Tibial nerve (tissue), 3 donors: ENCODE results near the gene POU3F3.

Experiments used
- CTCF ChIP-seq, 5 experiments: fragments of 200-600 bp in 3 of 5; fragments of 450-650 bp in 2 of 5; sonication (generic) in 3 of 5; IDR thresholded peaks; one replicate each; pipeline ENCODE4 v1.5.1; 2016 to 2019; ENCODE audit warnings: antibody characterized with exemption in 5 of 5, mild to moderate bottlenecking in 3 of 5, moderate library complexity in 2 of 5
- POLR2A ChIP-seq, 2 donors: fragments of 450-650 bp; IDR thresholded peaks; one replicate each; pipeline ENCODE4 v1.6.1; 2017; ENCODE audit warnings: antibody characterized with exemption in 2 of 2, mild to moderate bottlenecking in 2 of 2, moderate library complexity in 2 of 2

- TF ChIP-seq CTCF (IDR thresholded peaks at IDR 0.05) (no peak), POLR2A (IDR thresholded peaks at IDR 0.05) (no peak)
These were observed 23.0 kb downstream of the POU3F3 start for GRCh38 chr2:104876606-104877570.
